Neural cell (in vitro differentiated cells): Measurements from ENCODE around the gene GRIFIN. TPM values are rescaled to one million over a fixed set of nuclear protein-coding genes. Genes with fewer than 3 reads are reported as not detected.

ENCODE experiments used
- H2AFZ ChIP-seq: fragments of 200-600, 300-800 bp; sonication (generic), shearing (Covaris generic); 2 replicates; pipeline ENCODE4 v1.6.0; 2014; ENCODE audit warnings: low read depth, mild to moderate bottlenecking, antibody characterized with exemption, low read length, moderate library complexity
- H3F3A ChIP-seq: fragments of 200-600 bp; shearing (Covaris generic); 2 replicates; pipeline ENCODE4 v1.6.1; 2016; ENCODE audit warnings: mild to moderate bottlenecking, moderate library complexity, mixed read lengths, antibody characterized with exemption, low read length; ENCODE audit not compliant: insufficient read depth, poor library complexity, severe bottlenecking
- H3K27ac ChIP-seq: fragments of 200-600, 300-800 bp; sonication (generic), shearing (Covaris generic); 2 replicates; pipeline ENCODE4 v1.5.1; 2014; ENCODE audit warnings: mild to moderate bottlenecking, low read length, moderate library complexity
- H3K27me3 ChIP-seq: fragments of 300-800, 200-600 bp; sonication (generic), shearing (Covaris generic); 2 replicates; pipeline ENCODE4 v1.6.0; 2014; ENCODE audit warnings: mild to moderate bottlenecking, low read depth, low read length, moderate library complexity; ENCODE audit not compliant: insufficient read depth
- H3K36me3 ChIP-seq: fragments of 300-800, 200-600 bp; sonication (generic), shearing (Covaris generic); 2 replicates; pipeline ENCODE4 v1.5.1; 2014; ENCODE audit warnings: mild to moderate bottlenecking, antibody characterized with exemption, low read length, moderate library complexity; ENCODE audit not compliant: insufficient read depth
- H3K4me2 ChIP-seq: fragments of 300-800, 200-600 bp; sonication (generic), shearing (Covaris generic); 2 replicates; pipeline ENCODE4 v1.6.0; 2014; ENCODE audit warnings: mild to moderate bottlenecking, low read length
- H3K4me3 ChIP-seq: fragments of 300-800, 200-600 bp; sonication (generic), shearing (Covaris generic); 2 replicates; pipeline ENCODE4 v1.5.1; 2014; ENCODE audit warnings: mild to moderate bottlenecking, low read length, moderate library complexity
- H3K79me2 ChIP-seq: fragments of 200-600 bp; shearing (Covaris generic); replicated peaks from 2 replicates; pipeline ENCODE4 v1.6.0; 2014; ENCODE audit warnings: mild to moderate bottlenecking, low read length, moderate library complexity; ENCODE audit not compliant: insufficient read depth
- H3K9ac ChIP-seq: fragments of 300-800, 200-600 bp; sonication (generic), shearing (Covaris generic); 2 replicates; pipeline ENCODE4 v1.6.1; 2016; ENCODE audit warnings: mild to moderate bottlenecking, low read length, mixed read lengths
- H3K9me2 ChIP-seq: fragments of 200-600 bp; shearing (Covaris generic); 2 replicates; pipeline ENCODE4 v1.6.1; 2016; ENCODE audit warnings: mild to moderate bottlenecking, low read length, mixed read lengths; ENCODE audit not compliant: insufficient read depth
- H3K9me3 ChIP-seq: fragments of 200-600, 300-800 bp; sonication (generic), shearing (Covaris generic); 2 replicates; pipeline ENCODE4 v1.6.1; 2016; ENCODE audit warnings: mild to moderate bottlenecking, mixed run types, low read length, moderate library complexity, mixed read lengths
- H4K20me1 ChIP-seq: fragments of 200-600 bp; shearing (Covaris generic); 2 replicates; pipeline ENCODE4 v1.6.1; 2016; ENCODE audit warnings: mild to moderate bottlenecking, mixed run types; ENCODE audit not compliant: insufficient read depth
- EP300 ChIP-seq: fragments of 450-650 bp; conservative IDR thresholded peaks from 2 replicates; pipeline ENCODE4 v1.6.1; 2014; ENCODE audit warnings: antibody characterized with exemption, mild to moderate bottlenecking, moderate library complexity; ENCODE audit not compliant: poor library complexity, severe bottlenecking
- EZH2 ChIP-seq: fragments of 200-600, 300-800 bp; shearing (Covaris generic), sonication (generic); IDR thresholded peaks from 2 replicates; pipeline ENCODE4 v1.6.1; 2014; ENCODE audit warnings: antibody characterized with exemption, low read length, borderline replicate concordance, mild to moderate bottlenecking; ENCODE audit not compliant: insufficient read depth, poor library complexity, severe bottlenecking
- MXI1 ChIP-seq: fragments of 450-650 bp; conservative IDR thresholded peaks from 2 replicates; pipeline ENCODE4 v1.6.1; 2014; ENCODE audit warnings: antibody characterized with exemption, mild to moderate bottlenecking; ENCODE audit not compliant: poor library complexity, severe bottlenecking
- POLR2AphosphoS5 ChIP-seq: IDR thresholded peaks from 2 replicates; pipeline ENCODE4 v1.6.1; 2012
- RAD21 ChIP-seq: fragments of 450-650 bp; conservative IDR thresholded peaks from 2 replicates; pipeline ENCODE4 v1.6.1; 2014; ENCODE audit warnings: antibody characterized with exemption, mild to moderate bottlenecking, moderate library complexity
- SMC3 ChIP-seq: fragments of 450-650 bp; conservative IDR thresholded peaks from 2 replicates; pipeline ENCODE4 v1.6.1; 2014; ENCODE audit warnings: antibody characterized with exemption, mild to moderate bottlenecking, moderate library complexity; ENCODE audit not compliant: poor library complexity
- TAF1 ChIP-seq: IDR thresholded peaks from 2 replicates; pipeline ENCODE4 v1.6.1; 2012; ENCODE audit warnings: low read depth
- polyA plus RNA-seq: library from polyadenylated mRNA; depleted of rRNA; stranded (reverse); fragments of >200 nt; gene quantifications from 2 replicates; pipeline ENCODE4 v1.2.3, GENCODE V29; 2014
- TF ChIP-seq, protein P1 (sequence below): IDR thresholded peaks from 2 replicates; pipeline ENCODE4 v1.6.1; 2012; ENCODE audit warnings: borderline replicate concordance
- TF ChIP-seq, protein P2 (sequence below): fragments of 450-650 bp; IDR thresholded peaks from 2 replicates; pipeline ENCODE4 v1.5.1; 2014; ENCODE audit warnings: antibody characterized with exemption, mild to moderate bottlenecking, moderate library complexity; ENCODE audit not compliant: poor library complexity, severe bottlenecking

The GRIFIN gene
- polyA plus RNA-seq, 1 donor from 2014 or later, result not detected

DNA sequence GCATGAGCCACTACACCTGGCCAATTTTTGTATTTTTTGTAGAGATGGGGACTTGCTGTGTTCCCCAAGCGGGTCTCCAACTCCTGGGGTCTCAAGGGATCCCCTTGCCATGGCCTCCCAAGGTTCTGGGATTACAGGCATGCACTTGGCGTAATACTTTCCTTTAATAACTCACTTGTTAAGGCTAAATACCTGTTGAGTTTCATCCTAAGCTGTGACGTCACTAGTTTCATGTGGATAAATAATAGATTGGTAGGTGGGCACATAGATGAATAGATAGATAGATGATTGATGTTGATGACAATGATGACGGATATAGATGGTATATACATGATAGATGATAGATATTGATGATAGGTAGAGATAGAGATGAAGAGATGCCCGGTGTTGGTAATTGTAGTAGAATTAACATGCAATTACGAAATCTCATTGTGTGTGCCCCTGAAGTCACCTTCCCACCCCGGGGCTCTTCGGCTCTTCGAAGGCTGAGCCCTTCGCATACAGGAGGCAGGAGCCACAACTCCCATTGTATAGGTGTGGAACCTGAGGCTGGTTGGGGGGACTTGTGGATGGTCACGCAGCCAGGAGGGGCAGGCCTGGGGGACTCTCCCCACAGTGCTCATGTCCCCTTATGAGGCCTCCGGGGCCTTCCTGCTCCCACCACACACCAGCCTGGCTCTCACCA, 2.6 kb downstream of the GRIFIN start:
- no peak for TF ChIP-seq EP300
- TF ChIP-seq, protein P1, sequence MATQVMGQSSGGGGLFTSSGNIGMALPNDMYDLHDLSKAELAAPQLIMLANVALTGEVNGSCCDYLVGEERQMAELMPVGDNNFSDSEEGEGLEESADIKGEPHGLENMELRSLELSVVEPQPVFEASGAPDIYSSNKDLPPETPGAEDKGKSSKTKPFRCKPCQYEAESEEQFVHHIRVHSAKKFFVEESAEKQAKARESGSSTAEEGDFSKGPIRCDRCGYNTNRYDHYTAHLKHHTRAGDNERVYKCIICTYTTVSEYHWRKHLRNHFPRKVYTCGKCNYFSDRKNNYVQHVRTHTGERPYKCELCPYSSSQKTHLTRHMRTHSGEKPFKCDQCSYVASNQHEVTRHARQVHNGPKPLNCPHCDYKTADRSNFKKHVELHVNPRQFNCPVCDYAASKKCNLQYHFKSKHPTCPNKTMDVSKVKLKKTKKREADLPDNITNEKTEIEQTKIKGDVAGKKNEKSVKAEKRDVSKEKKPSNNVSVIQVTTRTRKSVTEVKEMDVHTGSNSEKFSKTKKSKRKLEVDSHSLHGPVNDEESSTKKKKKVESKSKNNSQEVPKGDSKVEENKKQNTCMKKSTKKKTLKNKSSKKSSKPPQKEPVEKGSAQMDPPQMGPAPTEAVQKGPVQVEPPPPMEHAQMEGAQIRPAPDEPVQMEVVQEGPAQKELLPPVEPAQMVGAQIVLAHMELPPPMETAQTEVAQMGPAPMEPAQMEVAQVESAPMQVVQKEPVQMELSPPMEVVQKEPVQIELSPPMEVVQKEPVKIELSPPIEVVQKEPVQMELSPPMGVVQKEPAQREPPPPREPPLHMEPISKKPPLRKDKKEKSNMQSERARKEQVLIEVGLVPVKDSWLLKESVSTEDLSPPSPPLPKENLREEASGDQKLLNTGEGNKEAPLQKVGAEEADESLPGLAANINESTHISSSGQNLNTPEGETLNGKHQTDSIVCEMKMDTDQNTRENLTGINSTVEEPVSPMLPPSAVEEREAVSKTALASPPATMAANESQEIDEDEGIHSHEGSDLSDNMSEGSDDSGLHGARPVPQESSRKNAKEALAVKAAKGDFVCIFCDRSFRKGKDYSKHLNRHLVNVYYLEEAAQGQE, result no peak
- no peak for TF ChIP-seq RAD21
- no peak for TF ChIP-seq POLR2AphosphoS5
- TF ChIP-seq EZH2, result no peak
- no peak for TF ChIP-seq SMC3
- TF ChIP-seq, protein P2, sequence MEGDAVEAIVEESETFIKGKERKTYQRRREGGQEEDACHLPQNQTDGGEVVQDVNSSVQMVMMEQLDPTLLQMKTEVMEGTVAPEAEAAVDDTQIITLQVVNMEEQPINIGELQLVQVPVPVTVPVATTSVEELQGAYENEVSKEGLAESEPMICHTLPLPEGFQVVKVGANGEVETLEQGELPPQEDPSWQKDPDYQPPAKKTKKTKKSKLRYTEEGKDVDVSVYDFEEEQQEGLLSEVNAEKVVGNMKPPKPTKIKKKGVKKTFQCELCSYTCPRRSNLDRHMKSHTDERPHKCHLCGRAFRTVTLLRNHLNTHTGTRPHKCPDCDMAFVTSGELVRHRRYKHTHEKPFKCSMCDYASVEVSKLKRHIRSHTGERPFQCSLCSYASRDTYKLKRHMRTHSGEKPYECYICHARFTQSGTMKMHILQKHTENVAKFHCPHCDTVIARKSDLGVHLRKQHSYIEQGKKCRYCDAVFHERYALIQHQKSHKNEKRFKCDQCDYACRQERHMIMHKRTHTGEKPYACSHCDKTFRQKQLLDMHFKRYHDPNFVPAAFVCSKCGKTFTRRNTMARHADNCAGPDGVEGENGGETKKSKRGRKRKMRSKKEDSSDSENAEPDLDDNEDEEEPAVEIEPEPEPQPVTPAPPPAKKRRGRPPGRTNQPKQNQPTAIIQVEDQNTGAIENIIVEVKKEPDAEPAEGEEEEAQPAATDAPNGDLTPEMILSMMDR, result no peak
- no peak for TF ChIP-seq MXI1
- TF ChIP-seq TAF1, result no peak

DNA sequence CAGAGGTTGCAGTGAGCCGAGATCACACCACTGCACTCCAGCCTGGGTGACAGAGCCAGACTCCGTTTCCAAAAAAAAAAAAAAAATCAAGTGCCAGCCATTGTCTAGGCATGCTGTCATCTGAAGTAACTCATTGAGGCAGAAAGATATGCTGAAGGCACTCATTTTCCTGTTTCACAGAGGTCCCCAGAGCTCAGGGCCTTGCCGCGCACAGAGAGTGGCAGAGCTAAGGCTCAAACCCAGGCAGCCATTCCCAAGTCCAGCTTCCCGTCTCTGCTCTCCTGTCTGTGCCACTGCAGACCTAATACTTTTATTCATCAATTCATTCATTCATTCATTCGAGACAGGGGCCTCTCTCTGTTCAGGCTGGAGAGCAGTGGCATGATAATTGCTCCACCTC, 3.5 kb downstream of the GRIFIN start:
- Histone ChIP-seq H3K27me3 (no peaks in the 10 kb centered on the region), H3K27ac (no peak overlapping the region), H3K36me3 (no peaks in the 10 kb centered on the region), H3F3A (no peaks in the 10 kb centered on the region), H3K4me3 (no peak overlapping the region), H4K20me1 (no peaks in the 10 kb centered on the region), H3K9ac (no peak overlapping the region), H3K9me2 (no peaks in the 10 kb centered on the region), H3K79me2 (no peaks in the 10 kb centered on the region), H2AFZ (no peak overlapping the region), H3K4me2 (no peak overlapping the region), H3K9me3 (no peaks in the 10 kb centered on the region)
- TF ChIP-seq EP300, result no peak
- TF ChIP-seq SMC3, result no peak
- TF ChIP-seq, protein P1, result no peak
- TF ChIP-seq, protein P2, result no peak
- no peak for TF ChIP-seq MXI1
- TF ChIP-seq TAF1, result no peak
- no peak for TF ChIP-seq EZH2
- no peak for TF ChIP-seq RAD21
- no peak for TF ChIP-seq POLR2AphosphoS5

More for the DNA sequence above, 2.6 kb downstream of the GRIFIN start:
- Histone ChIP-seq H3K4me3 (no peak overlapping the region), H3K27ac (no peak overlapping the region), H4K20me1 (no peaks in the 10 kb centered on the region), H3K79me2 (no peaks in the 10 kb centered on the region), H3K9me2 (no peaks in the 10 kb centered on the region), H3K27me3 (no peaks in the 10 kb centered on the region), H3K9ac (no peak overlapping the region), H3F3A (no peaks in the 10 kb centered on the region), H2AFZ (no peak overlapping the region), H3K36me3 (no peaks in the 10 kb centered on the region), H3K4me2 (no peak overlapping the region), H3K9me3 (no peaks in the 10 kb centered on the region)
